ENCODE measurements around the gene MDFIC.

MDFIC gene

DNA sequence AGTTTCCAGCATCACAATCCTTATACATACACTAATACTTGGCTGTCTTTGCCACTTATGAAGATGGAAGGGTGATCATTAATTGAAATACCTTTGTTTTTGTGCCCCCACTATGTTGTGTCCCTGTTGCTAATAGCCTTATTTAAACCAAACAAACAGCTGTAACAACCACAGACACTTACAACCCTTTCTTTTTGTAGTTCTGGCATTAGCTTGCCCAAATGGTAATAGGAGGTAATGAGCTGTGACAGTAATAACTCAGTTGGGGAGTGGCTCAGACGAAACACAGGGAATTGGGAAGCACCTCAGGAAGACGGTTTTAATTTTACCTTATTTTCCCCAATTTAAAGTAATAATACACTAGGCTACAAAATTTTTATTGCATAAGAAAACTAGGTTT lies 83.4 kb downstream of the MDFIC start:
- no peak for DNase-seq

GRCh38 chr7:115005953-115006352 lies 84.1 kb downstream of the MDFIC start:
- no peak for DNase-seq

- no peak for DNase-seq
Measured at GRCh38 chr7:115007751-115008150, 85.9 kb downstream of the MDFIC start.

- DNase-seq = no peak
Measured at GRCh38 chr7:115008465-115009114, 86.7 kb downstream of the MDFIC start.

DNA sequence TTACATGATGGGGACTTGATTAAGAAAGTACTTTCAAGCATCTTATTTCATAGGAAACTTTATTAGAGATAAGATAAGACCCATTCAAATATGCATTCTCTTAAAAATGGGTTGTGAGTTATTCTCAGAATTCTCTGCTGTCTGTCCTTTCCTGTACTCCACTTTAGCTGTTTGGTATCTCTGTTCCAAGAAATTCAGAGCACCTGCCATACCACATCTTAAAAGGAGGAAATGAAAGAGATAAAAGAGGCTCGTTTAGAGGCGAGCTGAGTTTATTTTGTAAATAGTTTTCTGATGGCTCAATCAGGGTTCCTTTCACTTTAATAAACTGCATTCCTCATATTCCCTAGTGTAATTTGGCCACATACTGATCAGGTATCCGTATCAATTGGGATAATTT lies 87.2 kb downstream of the MDFIC start:
- DNase-seq = no peak

- DNase-seq = no peak
Measured at GRCh38 chr7:115009736-115010440, 88.0 kb downstream of the MDFIC start.

DNA sequence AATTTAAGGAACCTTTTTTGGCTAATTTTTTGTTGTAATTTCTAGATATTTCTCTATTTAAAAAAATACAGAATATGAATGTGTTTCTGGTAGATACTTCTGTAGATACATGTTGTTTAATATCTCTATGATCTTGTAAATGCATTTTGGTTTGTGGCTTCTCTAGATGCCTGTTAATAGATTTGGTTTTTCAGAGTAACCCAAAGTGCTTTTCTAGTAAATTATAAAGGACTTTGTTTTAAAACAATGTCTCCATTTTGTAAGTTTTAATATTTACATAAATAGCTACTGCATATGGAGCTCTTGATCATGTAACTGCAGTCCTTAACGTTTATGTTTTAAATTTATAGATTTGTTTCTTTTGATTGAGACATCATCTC lies 88.5 kb downstream of the MDFIC start:
- DNase-seq = no peak

GRCh38 chr7:115013886-115014285 lies 92.0 kb downstream of the MDFIC start:
- no peak for DNase-seq

- DNase-seq = no peak
Measured at GRCh38 chr7:115014794-115015193, 92.9 kb downstream of the MDFIC start.

- DNase-seq = no peak
Measured at GRCh38 chr7:115015619-115016018, 93.7 kb downstream of the MDFIC start.

GRCh38 chr7:115019882-115020605 lies 98.2 kb downstream of the MDFIC start:
- DNase-seq = no peak

- no peak for DNase-seq
Measured at GRCh38 chr7:115023219-115023618, 101.3 kb downstream of the MDFIC start.

GRCh38 chr7:115024276-115024675 lies 102.4 kb downstream of the MDFIC start:
- DNase-seq = no peak

GRCh38 chr7:115032715-115033703 lies 111.1 kb downstream of the MDFIC start:
- DNase-seq = no peak

DNA sequence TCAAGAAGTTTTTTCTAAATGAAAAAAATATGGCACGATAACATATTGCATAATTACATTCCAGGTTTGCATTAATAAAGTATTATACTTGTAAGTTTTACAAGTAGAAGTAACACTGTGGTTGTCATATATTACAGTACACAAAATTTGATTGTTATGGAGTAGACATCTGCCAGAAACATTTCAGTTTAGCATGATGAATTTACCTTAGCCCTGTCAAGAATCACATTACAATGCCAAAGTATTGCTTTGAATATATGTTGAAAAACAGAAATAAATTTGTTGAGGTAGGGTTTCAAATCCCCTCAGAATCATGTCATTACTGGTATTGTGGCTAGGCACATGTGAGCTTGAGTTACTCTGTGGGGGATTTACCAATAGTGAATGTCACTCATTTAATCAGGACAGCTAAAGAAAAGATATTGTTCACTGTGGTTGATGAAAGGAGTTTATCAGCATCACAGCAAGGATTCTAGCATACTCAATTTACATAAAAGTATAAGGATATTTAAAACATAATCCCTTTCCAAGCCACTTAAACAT lies 112.1 kb downstream of the MDFIC start:
- no peak for DNase-seq

- no peak for DNase-seq
Measured at GRCh38 chr7:115034515-115034914, 112.6 kb downstream of the MDFIC start.

DNA sequence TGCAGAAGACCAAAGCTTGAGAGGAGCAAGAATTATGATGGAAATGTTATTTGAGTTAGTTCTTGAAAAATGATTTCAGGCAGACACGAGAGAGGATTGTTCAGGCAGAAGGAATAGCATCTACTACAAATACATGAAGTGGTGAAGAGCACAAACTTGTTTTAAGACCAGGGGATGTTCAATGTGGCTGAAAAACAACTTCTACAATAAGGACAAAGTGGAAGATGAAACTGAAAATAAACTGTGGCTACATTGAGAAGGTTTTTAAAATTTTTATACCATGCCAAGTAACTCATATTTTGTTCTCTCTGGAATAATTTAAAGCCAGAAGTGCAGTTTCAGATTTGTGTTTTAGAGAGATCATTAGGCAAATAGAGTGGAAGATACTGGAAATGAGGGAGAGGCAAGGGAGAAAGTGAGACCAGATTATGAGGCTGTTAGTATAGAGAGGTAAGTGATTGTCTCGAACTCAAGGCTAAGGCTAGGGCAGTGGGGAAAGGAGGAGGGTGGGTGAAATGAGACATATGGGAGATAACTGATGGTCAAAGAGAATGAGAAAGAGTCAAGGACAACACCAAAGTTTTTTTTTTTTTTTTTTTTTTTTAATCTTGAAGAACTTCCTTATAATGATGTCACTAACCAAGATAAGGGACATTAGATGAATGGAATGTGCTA lies 115.4 kb downstream of the MDFIC start:
- no peak for DNase-seq

- DNase-seq = no peak
Measured at GRCh38 chr7:115038158-115038557, 116.3 kb downstream of the MDFIC start.

GRCh38 chr7:115040057-115040456 lies 118.2 kb downstream of the MDFIC start:
- DNase-seq = no peak

GRCh38 chr7:115040495-115040894 lies 118.6 kb downstream of the MDFIC start:
- no peak for DNase-seq

DNA sequence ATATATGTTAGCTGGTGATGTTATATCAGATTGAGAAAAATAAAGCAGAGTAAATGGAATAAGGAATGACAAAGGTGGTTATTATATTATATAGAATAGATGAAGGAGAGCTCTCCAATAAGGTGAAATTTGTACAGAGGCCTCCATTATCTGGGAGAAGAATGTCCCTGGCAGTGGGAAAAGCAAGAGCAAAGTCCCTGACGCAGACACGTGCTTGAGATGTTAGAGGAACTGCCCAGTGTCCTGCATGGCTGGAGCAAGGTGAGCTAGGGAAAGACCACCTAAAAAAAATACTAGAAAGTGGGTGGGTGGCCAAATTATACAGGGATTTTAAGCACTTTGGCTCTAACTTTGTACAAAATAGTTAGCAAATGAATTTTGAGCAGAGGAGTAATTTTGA lies 120.7 kb downstream of the MDFIC start:
- no peak for DNase-seq

DNA sequence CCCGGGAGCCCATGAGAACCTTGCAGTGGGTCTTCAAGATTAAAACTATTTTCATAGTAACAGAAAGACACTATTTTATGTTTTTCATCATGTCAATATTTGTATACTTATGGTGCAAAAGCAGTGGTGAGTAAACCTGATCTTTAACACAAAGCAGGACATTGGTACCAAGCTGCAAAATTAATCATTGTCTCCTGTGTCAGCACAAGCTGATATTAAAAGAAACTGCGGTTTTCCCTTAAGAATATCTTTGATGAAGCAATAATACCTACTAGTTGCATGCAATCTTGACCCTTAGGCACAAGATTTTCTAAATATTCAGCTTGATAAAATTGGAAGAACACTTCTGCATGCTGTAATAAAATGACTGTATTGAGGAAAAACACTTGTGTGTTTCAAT lies 121.7 kb downstream of the MDFIC start:
- DNase-seq = no peak

Measured in activated CD4-positive, alpha-beta T cell treated with anti-CD3 and anti-CD28 coated beads for 48 hours (primary cell).